HG03066 (cell line): ENCODE results near the gene ATP5F1D.
"Not testable (repeated sequence)": the region's sequence is repeated elsewhere in the genome, so short reads cannot be mapped to it uniquely, and the experiment has no call there.

Experiments used
- ATAC-seq: cut with Tn5 transposase; IDR thresholded peaks from one replicate; pipeline ENCODE4 v1.9.1; 2021; ENCODE audit warnings: low read depth; ENCODE audit not compliant: unreplicated experiment

The ATP5F1D gene

DNA sequence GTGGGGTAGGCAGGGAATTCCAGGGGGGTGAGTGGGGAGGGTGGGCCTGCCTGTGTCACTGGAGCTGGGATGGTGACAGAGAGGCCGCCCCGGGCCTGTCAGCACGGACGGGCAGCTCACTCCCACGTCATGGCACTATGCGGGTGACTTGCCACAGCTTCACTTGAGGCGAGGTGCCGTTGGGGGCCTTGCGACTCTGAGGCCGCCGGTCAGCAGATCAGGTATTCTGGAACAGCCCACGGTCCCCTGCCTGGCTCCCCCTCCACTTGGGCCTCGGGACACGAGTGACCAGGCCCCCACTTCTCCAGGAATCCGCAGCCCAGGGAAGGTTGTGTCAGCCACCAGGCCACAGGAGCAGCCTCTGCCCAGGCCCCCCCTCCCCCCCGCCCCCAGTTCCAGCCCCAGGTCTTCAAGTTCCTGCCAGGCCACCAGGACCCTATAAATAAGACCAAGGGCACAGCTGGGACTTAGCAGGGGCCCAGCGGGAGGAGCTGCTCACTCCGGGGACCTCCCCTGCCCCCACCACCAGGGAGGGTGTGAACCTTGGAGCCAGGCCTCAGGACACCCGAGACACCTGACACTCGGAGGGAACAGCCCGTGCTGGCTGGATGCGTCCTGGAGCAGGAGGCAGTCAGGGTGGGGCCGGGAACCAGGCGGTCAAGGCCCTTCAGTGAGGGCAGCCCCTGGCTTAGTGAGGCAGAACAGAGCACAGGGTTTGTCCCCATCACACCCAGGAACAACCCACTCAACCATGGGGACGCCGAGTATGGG lies 4.1 kb downstream of the ATP5F1D start:
- ATAC-seq, result no peak

DNA sequence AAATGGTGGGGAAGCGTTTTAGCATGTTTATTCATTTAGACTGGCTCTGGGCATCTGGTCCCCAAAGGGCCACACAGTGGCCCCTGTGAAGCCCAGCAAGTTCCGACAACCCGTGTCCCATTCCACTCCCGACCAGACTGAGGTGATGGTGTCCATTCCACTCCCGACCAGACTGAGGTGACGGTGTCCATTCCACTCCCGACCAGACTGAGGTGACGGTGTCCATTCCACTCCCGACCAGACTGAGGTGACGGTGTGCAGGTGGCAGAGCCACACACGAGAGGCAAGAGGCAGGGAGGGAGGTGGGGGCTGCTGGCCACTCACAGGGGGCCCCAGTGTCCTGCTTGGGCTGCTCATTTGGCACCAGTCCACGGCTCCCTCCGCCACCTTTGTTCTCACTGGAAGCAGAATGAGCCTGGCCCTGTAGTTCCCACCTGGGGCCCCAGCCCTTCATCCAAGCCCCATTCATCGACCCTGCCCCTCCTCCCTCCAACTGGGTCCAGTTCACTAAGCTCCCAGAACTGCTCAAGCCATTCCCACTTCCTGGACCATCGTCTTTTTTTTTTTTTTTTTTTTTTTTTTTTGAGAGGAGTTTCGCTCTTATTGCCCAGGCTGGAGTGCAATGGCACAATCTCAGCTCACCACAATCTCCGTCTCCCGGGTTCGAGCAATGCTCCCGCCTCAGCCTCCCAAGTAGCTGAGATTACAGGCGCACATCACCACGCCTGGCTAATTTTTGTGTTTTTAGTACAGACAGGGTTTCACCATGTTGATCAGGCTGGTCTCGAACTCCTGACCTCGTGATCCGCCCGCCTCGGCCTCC lies 4.9 kb downstream of the ATP5F1D start:
- ATAC-seq, result not testable (repeated sequence)

DNA sequence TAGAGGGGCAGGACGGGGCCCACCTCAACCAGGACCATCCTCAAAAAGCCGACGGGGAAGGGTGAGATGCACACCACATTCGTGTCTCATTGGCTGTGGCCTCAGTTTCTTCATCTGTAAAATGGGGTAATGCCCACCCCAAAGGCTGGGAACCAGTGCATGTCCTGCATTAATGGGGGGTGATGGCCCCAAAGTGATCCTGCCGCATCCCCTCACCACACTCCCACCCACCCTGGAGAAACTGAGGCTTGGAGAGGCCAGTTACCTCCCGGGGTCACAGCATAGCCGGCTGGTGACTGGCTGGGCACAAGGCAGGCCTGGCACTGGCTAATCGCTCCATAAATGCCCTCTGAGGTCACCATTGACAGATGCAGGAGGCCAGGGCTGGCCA lies 6.2 kb downstream of the ATP5F1D start:
- ATAC-seq, result no peak

DNA sequence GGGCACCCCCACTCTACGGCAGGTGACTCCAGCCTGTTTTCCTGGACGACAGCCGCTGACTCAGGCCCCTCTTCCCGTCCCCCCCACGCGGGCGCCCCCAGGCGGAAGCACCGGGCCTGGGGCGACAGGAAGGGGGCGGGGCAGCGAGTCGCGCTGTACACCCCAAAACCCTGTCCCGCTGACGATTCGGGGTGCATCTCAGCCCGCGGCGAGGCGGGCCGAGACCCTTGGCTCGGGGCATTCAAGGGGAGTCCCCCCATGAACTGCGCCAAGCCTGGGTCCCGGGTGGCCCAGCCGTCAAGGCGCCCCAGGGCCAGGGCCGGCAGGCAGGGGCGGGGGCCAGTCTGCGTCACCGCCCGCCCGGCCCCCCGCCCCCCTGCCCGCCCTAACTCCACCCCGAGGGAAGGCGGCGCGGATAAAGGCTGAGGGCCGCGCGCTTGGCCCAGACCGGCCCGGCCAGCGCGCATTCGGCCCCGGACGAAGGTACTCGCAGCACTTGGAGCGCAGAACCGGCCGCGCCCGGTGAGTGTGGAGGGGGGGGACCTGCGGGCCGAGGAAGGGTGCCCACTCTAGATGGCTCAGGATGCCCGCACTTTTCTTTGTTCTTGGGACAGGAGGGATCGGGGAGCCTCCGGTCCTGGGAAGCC lies 6.7 kb downstream of the ATP5F1D start, which contains the start of gene MIDN:
MIDN (plus strand) TSS at position 445 of the 647 bp plus-strand sequence. CDS start 1,714 bp downstream, outside the sequence.
- no peak for ATAC-seq

DNA sequence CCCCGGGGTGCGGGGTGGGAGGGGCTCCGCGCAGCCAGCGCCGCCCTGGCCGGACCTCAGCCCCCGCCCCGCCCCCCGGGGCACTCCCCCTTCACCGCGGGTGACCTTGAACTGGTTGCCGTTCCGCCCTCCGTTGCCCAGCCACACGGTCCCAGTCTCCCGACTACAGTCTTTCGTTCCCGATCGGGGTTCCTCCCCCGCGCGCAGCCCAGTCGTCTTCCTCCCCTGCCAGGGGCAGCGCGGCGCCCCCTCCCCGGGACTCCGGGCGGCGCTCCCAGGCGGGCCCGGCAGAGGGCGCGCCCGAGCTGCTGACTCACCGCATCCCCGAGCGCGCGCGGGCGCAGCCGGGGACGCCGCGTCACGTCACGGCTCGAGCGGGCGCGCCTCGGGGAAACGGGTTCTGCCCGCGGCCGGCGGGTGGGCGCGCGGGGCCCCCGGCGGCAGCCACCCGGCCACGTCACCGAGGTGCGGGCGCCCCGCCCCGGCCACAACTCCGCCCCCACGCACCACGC lies 7.3 kb downstream of the ATP5F1D start:
- ATAC-seq, result no peak

DNA sequence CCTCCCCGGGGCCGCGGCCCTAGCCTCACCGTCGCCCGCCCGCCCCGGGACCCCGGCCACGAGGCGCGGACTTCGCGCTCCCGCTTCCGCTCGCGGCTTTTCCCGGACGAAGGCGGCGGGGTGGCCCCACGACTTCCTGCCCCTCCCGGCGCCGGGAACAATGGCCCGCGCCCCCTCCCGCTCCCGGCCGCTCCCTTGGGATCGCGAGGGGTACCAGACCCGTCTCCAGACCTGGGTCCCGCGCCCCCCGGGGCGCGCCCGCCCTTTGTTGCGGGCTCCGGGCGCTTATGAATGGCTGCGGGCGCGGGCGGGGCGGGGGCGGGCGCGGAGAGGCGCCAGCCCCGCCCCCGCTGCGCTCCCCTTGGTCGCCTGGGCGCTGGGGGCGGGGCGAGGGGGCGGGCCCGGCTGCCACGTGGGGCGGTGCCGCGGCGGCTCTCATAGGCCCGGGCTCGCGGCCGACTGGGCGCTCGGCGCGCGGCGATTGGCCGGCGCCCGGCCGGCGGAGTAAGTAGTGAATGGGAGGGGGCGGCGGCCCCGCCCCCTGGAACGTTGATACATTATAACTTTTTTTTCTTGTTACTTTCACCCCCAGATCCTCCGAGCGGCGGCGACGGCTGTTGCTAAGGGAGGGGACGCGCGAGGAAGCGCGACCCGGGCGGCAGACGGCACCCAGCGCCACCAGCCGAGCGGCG lies 7.9 kb downstream of the ATP5F1D start:
- ATAC-seq, result peak; percentile 40

DNA sequence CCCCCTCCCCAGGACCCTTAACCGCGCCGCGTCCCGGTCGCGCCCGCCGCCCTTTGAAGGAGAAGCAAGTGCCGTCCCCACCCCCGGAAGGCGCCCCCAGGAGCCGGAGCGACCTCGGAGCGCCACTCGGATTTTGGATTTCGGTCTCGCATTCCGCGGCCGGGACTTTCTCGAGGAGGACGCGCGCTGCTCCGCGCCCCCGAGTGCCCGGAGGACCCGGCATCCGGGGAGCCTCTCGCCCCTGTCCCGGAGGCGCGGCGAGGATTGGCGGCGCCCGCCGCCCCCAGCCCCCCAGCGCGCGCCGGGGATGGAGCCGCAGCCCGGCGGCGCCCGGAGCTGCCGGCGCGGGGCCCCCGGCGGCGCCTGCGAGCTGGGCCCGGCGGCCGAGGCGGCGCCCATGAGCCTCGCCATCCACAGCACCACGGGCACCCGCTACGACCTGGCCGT lies 8.5 kb downstream of the ATP5F1D start:
- ATAC-seq, result no peak

DNA sequence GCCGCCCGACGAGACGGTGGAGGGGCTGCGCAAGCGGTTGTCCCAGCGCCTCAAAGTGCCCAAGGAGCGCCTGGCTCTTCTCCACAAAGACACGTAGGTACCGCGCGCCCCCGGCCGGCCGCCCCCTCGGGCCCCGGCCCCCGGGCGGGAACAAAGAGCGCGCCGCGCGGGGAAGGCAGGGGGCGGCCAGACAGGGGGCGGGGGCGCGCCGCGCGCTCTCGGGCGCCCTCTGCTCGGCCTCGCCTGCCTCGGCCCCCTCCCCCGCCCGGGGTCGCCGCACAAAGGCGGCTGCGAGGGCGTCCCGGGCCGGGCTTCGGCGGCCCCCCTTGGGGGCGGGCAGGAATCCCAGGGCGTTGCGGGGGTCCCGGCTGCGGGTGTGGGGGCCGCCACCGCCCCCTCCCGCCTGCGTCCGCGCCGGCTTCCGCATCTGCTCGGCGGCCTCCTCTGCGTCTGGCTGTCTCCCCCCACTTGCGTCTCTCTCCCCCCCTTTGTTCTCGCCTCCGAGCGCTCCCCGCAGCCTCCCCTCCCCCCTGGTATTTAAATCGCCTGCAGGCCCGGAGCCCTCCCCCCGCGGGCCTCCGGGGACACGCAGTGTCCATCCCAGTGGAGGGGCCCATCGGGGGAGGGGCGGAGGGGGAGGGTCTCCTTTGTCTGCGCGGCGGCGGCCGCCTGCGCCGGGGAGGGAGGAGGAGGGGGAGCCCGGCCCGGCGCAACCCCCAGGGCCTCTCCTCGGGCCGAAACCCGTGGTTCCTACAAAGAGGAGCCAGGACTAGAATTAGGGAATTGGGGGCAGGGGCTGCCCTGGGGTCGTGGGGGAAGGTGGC lies 9.1 kb downstream of the ATP5F1D start:
- ATAC-seq, result no peak

DNA sequence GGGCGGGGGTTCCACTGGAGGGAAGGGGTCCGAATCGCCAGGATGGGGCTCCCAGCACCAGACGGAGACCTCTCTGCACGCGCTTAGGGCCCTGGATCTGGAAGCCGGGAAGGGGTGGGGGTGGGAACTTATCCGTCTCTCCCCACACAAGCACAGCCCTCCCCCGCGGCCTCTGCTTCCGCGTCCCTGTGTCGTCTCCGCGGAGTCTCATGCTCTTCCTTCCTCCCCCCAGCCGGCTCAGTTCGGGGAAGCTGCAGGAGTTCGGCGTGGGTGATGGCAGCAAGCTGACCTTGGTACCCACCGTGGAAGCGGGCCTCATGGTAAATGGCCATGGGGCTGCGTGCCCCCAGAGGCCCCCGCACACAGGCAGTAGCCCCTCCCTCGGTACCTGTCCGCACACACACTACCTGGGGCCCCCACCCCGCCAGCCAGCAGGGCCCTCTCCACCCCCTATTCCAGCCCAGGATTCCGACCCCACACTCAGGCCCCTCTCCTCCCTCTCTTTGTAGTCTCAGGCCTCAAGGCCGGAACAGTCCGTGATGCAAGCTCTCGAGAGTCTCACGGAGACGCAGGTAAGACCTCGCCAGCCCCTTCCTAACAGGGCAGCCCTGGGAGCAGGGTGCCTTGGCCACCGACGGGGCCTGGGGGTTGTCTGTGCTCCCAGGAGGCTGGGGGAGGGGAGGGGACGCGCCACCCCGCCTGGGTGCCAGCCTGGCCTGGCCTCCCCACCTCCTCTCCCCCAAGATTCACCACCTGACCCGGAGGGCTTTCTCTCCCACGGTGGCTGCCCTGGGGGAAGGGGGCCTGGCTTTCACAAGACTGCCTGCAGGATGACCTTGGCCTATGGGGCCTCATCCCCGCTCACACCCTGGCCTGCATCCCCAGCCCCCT lies 10.0 kb downstream of the ATP5F1D start:
- no peak for ATAC-seq

DNA sequence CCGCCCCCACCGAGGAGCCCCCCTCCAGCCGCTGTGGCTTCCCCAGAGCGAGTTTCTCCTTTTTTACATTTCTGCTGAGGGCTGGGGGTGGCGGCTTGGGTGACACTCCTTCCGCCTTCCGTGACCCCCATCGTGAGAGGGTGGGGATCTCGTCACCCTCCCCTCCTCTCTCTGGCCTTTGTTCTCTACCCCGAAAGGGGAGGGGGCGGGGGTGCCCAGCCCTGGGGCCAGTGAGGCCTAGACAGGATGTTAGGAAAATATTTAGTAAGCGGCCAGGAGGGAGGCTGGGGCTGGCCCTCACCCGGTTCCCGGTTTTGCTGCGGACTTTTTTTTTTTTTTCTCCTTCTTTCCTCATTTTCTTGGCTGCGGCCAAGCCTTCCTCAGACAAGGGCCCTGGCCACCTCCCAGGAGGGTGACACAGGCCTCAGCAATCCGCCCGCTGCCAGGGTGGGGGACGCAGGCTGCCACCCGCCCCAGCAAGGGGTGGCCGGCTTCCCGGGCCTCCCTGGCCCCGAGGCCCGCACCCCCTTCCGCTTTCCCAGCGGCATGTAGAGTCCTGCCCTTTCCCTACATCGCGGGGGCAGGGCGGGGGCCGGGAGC lies 10.8 kb downstream of the ATP5F1D start:
- ATAC-seq, result no peak

DNA sequence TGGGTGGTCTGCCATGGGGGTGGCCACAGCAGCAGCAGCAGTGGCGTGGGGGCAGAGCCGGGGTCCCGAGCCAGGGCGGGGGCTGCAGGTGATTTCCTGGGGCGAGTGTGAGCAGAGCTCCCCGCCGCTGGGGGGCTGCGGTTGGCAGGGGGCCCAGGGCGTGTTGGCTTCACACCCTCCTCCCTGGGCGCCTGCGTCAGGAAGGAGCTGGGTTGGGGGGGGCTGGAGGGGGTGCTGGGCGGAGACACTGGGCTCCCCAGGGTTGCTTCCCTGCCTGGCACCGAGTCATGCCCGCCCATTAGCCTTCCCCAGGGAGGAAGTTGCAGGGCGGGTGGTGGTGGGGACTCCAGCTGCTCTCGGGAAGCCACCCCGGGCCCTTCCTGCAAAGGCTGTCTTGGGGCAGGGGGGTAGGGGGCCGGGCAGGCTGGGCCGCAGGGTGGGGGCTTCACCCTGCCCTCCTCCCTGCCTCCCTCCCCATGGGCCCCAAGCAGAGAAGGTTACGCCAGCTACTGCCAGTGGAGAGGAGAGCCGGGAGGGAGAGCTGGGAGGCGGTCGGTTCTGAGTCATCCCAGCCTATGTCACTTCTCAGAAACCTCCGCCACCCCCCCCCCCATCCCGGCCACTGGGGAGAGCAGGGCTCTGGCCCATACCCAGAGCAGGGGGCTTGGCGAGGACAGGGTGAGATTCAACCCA lies 11.4 kb downstream of the ATP5F1D start:
- ATAC-seq, result no peak

DNA sequence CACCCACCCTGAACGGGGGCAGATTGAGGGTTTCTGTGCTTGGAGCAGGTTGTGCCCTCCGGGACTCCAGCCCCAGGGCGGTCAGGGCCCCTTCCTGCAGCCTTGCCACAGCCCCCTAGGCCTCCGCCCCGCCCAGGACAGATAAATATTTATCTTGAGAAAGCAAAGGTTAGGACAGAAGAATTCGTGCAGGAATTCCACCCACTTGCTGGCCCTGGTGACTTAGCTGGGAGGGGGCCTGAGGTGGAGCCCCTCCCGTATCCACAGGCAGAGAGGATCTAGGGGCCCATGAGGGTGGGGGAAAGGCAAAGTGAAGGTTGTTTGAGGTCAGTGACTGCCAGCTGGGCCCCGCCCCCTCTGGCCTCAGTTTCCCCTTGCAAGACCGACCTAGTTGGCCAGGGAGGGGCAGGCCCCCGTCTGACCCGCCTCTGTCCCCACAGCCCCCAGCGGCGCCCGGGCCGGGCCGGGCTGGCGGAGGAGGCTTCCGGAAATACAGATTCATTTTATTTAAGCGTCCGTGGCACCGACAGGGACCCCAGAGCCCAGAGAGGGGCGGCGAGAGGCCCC lies 12.0 kb downstream of the ATP5F1D start:
- no peak for ATAC-seq

DNA sequence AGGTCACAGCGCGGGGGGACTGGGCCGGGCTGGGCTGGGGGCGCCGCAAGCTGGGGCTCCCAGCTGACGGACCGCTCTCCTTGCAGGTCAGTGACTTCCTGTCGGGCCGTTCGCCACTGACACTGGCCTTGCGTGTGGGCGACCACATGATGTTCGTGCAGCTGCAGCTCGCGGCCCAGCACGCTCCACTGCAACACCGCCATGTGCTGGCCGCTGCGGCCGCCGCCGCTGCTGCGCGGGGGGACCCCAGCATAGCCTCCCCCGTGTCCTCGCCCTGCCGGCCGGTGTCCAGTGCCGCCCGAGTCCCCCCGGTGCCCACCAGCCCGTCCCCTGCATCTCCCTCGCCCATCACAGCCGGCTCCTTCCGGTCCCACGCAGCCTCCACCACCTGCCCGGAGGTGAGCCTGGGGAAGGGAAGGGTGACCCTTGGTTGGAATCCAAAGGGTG lies 12.6 kb downstream of the ATP5F1D start:
- ATAC-seq, result no peak

DNA sequence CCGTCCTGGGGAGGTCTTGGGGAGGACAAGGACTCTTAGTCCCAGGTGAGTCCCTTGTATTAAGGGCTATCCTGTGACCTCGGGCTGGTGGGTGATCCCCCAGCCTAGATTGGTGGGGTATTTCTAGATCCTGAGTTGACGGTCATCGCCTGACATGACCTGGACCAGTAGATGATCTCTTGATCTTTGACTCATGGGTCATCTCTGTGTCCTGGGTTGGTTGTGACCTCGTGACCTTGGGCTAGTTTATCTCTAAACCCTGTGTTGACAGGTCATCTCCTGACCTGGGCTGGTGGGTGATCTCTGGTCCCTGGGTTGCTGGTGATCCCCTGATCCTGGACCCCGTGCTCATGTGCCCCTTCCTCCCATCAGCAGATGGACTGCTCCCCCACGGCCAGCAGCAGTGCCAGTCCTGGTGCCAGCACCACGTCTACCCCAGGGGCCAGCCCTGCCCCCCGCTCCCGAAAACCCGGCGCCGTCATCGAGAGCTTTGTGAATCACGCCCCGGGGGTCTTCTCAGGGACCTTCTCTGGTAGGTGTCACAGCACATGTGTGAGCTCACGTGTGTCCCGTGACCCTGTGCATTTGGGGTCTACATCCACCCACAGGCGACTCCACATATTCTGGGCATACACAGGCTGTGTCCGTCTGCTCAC lies 13.1 kb downstream of the ATP5F1D start:
- ATAC-seq, result no peak

DNA sequence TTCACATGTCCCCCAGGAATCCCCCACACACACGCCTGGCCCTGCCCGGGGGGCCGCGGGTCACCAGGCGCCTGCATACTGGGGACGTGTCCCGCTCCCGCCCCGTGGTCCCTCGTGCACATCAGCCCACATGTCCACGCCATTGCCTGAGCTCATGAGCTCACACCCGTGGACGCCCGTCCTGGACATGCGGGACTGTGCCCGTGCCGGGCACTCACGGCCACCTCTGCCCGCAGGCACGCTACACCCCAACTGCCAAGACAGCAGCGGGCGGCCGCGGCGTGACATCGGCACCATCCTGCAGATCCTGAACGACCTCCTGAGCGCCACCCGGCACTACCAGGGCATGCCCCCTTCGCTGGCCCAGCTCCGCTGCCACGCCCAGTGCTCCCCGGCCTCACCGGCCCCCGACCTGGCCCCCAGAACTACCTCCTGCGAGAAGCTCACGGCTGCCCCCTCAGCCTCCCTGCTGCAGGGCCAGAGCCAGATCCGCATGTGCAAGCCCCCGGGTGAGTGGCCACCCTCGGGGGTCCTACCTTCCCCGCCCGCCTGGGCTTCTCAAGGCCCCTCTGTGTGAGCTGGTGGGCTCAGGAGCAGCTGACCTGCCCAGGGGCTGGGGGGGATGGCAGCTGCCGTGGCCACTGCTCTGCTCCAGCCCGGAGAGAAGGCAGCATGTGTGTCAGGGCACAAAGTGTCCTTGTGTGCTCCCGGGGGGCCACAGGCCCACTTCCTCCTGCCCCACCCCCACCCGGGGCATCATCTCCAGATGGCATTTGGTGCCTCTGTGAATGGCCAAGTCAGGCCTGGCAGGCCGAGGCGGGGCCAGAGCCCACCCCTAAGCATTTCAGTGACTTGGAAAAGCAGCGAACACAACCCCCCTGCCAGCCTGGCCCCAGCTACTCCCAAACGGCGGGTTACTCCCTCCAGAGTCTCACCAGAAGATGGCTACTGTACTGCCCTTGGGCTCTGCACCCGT lies 13.9 kb downstream of the ATP5F1D start:
- no peak for ATAC-seq
